Activated T-cell treated with anti-CD3 and anti-CD28 coated beads, Interleukin-2, amount 50 U/mL, for 1 hour (primary cell): ENCODE measurements around the gene VPS26A.

Experiments used
- DNase-seq: peaks from one replicate; pipeline ENCODE4 v3.0.0-alpha.2; 2020

The VPS26A gene

DNA sequence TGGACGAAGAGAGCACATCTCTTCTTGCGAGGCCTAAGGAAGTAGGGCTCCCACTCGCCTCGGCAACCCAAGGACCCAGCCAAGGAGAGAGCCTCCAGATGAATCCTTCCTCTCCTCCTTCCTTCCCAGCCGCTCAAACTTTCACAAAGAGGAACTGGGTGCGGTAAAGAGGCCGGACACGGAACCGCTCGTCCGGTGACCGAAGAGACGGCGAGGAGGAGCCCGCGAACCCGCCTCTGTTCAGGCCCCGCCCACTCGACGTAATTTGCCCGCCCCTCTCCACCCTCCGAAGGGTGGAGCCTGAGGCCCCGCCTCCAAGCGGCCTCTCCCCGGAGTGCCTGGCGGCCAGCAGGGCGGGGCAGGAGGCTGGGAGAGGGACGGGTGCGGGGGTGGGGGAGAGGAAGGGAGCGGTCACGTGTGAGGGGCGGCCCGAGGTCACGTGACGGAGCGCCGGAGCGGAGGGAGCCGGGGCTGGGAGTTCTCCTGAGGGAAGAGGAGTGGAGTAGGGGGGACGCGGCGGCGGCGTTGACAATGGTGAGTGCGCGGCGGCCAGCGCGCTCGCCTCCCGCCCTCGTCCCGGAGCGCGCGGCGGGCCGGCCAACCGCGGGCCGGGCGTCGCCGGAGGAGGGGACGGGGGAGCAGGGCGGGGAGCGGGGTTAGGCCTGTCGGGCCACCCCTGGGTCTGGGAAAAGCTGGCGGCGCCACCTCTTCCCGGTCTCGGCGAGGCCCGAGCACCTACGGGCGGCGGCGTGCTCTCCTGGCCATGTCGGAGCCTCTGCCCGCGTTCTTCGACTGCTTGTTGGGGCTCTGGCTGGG is at the start of gene VPS26A:
VPS26A (plus strand) TSS at position 432 of the 816 bp plus-strand sequence; CDS start at position 532, 100 bp downstream.
- peak; percentile 99 for DNase-seq

DNA sequence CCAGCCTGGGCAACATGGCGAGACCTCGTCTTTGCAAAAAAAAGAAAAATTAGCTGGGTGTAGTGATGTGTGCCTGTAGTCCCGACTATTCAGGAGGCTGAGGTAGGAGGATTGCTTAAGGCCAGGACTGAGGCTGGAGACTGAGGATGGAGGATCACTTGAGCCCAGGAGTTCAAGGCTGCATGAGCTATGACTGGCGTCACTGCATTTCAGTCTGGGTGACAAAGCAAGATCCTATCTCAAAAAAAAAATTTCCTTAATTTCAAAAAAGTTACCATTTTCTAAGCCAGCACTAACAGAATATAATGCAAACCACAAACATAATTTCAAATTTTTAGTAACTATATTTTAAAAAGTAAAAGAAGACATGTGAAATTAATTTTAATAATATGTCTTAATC is 49.4 kb upstream of the VPS26A start:
- DNase-seq: no peak

DNA sequence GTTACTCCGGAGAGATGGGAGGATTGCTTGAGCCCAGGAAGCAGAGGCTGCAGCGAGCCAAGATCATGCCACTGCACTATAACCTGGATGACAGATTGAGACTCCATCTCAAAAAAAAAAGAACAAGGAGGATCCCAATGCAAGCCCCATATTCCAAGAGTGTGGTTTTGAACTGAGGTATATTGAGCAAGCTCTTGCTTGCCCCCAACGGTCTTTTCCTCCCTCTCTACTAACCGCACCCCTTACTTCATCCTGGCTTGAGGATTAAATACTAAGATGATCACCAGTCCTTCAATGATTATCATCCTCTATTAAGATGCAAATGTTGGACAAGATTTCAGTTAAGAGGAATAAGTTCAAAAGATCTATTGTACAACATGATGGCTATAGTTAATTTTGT is 48.5 kb upstream of the VPS26A start:
- no peak for DNase-seq

DNA sequence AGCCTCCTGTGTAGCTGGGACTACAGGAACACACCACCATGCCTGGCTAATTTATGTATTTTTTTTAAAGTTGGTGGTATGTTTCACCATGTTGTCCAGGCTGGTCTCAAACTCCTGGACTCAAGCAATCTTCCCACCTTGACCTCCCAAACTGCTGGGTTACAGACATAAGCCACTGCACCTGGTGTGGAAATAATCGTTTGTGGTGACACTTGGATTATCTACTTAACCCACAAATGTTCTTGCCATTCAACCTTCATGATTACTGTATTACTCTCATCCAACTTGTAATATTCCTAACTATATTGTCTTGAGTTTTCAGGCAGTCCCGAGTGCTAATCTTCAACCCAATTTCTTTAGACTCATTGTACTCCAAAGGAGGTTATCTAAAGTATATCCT is 45.7 kb upstream of the VPS26A start:
- DNase-seq: no peak

- DNase-seq: no peak
Measured at GRCh38 chr10:69080226-69080625, 43.8 kb upstream of the VPS26A start.

DNA sequence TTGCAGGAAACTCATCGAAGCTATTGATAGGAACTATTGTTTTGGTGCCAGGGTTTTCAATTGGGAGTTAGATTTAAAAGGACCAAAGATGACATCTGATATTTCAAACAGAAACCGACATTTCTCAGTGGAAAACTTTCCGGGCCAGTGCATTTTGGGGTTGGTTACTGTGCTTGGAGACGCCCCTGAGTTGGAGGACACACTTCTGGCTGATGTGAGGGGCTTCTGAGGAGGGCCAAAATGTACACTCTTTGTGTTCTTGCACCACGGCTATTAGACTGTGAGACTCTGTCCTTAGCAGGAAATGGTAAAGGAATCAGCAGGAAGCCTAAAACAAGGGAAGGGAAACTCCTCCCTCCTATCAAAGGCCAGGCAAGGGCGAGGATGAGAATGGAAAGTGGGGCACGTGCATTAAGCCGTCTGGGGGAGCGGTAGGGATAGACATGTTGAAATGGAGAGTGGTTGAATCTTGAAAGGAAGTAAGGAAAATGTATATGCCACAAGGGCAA is 37.9 kb upstream of the VPS26A start:
- DNase-seq: no peak

- DNase-seq: peak; percentile 65
Measured at GRCh38 chr10:69087590-69088470, 36.1 kb upstream of the VPS26A start, which contains the start of gene SRGN. TSS of gene SRGN (plus strand) at chr10:69088103. CDS start at chr10:69088158, 55 bp downstream.

DNA sequence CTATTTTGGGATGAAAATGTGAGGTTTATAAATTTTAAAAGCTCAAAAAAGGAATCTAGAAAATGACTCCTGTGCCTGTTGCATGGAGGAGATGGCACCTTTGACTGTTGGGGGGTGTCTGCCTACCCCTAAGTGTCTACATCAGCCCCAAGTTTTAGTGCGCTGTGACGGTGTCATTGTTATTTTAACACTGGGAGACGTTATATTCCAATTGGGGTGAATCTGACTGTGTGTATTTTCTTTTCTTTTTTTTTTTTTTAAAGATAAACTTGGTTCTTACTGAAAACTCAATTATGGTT is 35.6 kb upstream of the VPS26A start:
- DNase-seq: no peak

DNA sequence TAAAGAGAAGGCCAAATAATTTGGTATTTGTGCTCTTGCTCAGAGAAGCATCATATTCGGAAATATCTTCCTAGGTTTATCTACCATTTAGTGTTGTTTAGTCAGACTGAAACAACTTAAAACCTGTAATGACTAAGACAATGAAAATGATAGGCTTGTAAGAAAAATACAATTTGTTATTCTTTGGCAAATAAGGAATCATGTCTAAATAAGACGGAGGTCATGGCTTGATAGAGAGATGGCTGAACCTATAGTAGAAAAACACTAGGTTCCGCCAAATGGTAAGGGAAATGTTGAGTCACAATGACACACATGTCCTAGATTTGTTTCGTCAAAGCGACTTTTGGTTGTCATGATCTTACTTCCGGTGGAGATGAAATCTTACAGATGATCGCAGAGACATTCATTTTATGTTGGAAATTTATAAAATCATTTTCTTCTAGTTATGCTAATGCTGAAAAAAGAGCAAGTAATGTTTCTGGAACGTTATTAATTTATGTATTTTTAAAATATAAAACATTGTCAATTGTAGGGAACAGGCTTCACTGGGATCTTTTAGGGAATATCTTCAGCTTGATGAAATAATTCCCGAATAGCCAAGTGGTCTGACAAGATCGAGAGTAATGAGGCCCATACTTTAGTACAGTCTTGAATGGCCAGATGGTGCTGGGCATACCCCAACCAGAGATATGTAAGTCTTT is 35.0 kb upstream of the VPS26A start:
- no peak for DNase-seq

DNA sequence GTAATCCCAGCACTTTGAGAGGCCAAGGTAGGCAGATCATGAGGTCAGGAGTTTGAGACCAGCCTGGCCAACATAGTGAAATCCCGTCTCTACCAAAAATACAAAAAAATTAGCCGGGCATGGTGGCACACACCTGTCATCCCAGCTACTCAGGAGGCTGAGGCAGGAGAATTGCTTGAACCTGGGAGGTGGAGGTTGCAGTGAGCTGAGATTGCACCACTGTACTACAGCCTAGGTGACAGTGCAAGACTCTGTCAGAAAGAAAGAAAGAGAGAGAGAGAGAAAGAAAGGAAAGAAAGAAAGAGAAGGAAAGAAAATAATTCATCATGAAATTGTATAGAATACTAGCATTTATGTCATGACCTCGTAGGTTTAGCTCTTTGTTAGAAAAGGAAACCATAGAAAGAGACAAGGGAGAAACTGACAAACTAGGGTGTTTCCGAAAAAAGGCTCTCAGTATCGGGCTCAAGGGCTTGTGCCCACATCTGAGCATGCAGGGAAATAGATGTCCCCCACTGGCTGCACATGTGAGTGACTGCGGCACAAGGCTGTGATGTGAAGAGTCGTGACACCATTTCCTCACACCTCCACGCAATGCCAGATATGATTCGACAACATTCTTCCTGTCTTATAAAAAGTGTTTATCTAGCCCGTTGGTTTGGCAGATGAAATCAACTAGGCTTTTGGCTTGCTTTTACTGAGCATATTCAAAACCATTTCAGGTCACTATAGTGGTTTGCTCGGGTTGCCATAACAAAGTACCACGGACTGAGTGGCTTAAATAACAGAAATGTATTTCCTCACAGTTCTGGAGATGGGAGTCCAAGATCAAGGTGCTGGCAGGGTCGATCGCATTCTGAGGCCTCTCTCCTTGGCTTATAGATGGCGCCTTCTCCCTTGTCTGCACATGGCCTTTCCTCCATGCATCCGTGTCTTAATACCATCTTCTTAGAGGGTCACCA is 34.1 kb upstream of the VPS26A start:
- peak; percentile 69 for DNase-seq

- DNase-seq: no peak
Measured at GRCh38 chr10:69090685-69091084, 33.3 kb upstream of the VPS26A start.

DNA sequence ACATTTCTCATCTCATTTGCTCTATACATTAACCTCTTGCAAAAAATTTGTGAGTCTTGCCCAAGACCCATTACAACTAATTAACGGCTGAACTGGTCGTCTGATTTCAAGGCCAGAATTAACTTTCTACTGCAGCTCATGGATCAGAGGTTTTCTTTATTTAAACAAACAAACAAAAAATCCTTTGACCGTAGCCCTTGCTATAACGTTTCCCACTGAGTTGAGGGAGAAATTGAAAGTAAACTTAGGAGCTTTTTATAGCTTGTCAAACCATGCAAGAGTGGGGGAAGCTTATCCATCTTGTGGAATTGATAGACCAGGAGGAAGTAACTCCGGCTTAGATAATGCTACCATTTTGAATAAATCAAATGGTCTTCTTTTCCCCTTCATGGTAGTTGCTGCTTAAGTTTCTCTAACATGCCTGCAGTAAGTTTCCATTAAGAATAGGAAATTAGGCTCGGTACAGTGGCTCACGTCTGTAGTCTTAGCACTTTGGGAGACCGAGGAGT is 32.8 kb upstream of the VPS26A start:
- no peak for DNase-seq

DNA sequence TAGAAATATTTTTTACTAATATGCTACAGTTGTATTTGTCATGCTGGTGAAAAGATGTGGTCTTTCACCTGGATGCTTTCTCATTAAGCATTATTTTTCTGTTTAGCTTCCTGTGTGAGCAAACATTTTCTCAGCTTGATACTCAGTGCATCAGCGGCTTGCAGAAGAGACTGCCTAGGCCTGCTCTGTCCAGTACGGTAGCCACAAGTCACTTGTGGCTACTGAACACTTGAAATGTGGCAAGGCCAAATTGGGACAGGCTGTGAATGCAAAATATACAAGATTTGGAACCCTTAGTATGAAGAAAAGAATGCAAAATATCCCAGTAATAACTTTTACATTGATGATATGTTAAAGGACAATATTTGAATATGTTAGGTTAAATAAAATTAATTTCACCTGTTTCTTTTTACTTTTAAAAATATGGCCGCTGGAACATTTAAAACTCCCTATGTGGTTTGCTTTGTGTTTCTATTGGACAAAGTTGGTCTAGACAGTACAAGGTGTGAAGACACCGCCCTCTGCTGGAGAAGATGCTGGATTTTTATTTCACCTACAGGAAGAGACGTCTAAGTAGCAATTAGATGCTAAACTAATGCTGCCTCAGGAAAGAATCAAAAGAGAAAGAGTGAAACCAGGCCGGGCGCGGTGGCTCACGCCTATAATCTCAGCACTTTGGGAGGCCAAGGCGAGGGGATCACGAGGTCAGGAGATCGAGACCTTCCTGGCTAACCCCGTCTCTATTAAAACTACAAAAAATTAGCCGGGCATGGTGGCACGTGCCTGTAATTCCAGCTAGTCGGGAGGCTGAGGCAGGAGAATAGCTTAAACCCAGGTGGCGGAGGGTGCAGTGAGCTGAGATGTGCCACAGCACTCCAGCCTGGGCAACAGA is 30.8 kb upstream of the VPS26A start:
- peak; percentile 57 for DNase-seq

DNA sequence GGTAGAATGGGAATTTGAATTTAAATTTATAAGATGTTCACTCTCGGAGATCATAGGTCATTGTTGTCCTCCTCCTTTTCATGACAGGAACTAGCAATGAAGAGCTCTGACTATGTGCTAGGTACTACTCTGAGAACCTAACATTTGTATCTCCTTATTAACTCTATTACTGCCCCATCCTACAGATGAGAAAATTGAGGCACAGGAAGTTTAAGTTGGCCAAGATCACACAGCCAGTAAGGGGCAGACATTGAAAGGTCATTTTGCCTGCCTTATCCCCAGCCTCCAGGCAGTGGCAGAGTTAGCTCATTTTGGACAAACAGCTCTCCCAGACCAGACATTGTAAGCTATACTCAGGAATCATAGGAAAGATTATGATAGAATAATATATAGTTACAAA is 30.0 kb upstream of the VPS26A start:
- DNase-seq: no peak

DNA sequence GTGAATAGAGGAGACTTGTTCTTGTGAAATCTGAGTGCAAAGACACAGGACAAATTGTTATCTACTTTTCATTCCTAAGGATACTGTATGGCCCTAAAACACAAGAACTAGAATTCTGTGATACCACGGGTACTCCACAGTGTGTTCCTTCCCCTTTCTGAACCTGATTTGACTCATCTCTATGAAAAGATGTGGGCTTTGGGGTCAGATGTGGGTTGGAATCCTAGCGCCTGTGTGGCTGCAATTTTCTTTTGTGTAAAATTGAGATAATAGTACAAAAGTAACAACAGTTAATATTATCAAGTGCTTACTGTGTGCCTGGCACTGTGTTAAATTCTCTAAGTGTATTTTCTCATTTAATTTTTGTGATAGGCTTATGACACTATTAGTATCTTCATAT is 27.9 kb upstream of the VPS26A start:
- DNase-seq: no peak

DNA sequence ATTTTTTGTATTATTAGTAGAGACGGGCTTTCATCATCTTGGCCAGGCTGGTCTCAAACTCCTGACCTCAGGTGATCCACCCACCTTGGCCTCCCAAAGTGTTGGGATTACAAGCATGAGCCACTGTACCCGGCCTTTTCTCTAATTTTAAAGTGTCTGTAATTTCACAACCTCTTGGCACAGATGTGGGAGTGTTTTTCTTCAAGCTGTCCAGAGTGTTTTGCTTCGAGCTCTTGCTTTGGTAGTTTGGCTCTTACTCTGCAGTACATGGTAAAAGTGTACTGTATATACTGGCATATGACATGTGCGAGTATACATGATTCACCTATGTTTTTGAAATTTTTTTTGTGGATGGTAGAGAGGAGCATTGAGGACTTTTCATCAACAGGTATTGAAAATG is 26.2 kb upstream of the VPS26A start:
- DNase-seq: no peak

- DNase-seq: no peak
Measured at GRCh38 chr10:69100136-69100872, 23.7 kb upstream of the VPS26A start.

DNA sequence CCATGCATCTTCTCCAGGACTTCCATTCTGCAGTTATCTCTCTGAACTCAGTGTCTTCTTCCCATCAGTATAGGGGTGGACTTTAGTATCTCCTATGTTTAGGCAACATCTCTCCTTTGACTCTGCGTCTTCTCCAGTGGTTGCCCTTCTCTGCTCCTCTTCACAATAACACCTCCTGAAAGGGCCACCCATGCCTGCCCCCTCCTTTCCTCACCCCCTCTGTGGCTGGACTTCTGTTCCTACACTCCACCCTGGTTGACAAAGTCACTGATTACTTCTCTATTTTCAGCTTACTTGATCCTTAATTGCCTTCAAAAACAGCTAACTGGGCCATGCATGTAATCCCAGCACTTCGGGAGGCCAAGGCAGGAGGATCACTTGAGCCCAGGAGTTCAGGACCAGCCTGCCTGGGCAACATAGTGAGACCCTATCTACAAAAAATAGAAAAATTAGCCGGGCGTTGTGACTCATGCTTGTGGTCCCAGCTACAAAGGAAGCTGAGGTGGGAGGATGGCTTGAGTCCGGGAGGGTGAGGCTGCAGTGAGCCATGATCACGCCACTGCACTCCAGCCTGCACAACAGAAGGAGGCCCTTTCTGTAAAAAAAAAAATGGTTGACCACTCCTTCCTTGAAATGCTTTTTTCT is 22.4 kb upstream of the VPS26A start:
- DNase-seq: no peak

GRCh38 chr10:69102440-69102839 is 21.5 kb upstream of the VPS26A start:
- no peak for DNase-seq
